Astrocyte (in vitro differentiated cells and primary cell): ENCODE results near the gene KCNG3.

Experiments
- CTCF ChIP-seq: IDR thresholded peaks from 2 replicates; pipeline ENCODE4 v1.5.1; 2011; ENCODE audit warnings: low read depth, mild to moderate bottlenecking, inconsistent platforms, low read length, moderate library complexity; ENCODE audit not compliant: insufficient read depth
- EZH2 ChIP-seq: IDR thresholded peaks from 2 replicates; pipeline ENCODE4 v1.6.1; 2012; ENCODE audit warnings: mild to moderate bottlenecking, low read length, inconsistent platforms; ENCODE audit not compliant: insufficient read depth

GRCh38 chr2:42463570-42463969 lies 30.2 kb downstream of the KCNG3 start:
- TF ChIP-seq CTCF (no peak), EZH2 (no peak)
